Brain pericyte (primary cell): ENCODE data around the gene PTGFR.

Experiments used
- DNase-seq: peaks from one replicate; pipeline ENCODE4 v3.0.0-alpha.2; 2012; ENCODE audit warnings: low read depth, low spot score

PTGFR gene

GRCh38 chr1:78587211-78587610 lies 96.4 kb downstream of the PTGFR start:
- DNase-seq = no peak
